ENCODE data around the gene USP30.
"Not testable (repeated sequence)": the region's sequence is repeated elsewhere in the genome, so short reads cannot be mapped to it uniquely, and the experiment has no call there.

The USP30 gene

GRCh38 chr12:109052097-109052413 is 321 bp upstream of the USP30 start:
- no peak for DNase-seq (ENCODE audit: low read depth in 1 of 2, low spot score in 1 of 2)

GRCh38 chr12:109053382-109054123 is 1.2 kb downstream of the USP30 start:
- DNase-seq (ENCODE audit: low read depth in 1 of 2, low spot score in 1 of 2) = no peak

- not testable (repeated sequence) for DNase-seq (ENCODE audit: low read depth in 1 of 2, low spot score in 1 of 2)
Observed at GRCh38 chr12:109054124-109054513, 1.7 kb downstream of the USP30 start.

GRCh38 chr12:109054520-109054919 is 2.1 kb downstream of the USP30 start:
- no peak for DNase-seq (ENCODE audit: low read depth in 1 of 2, low spot score in 1 of 2)

- no peak for DNase-seq (ENCODE audit: low read depth in 1 of 2, low spot score in 1 of 2)
Observed at GRCh38 chr12:109056891-109057290, 4.5 kb downstream of the USP30 start.

- no peak for DNase-seq (ENCODE audit: low read depth in 1 of 2, low spot score in 1 of 2)
Observed at GRCh38 chr12:109057376-109057775, 5.0 kb downstream of the USP30 start.

GRCh38 chr12:109058773-109059172 is 6.4 kb downstream of the USP30 start:
- no peak for DNase-seq (ENCODE audit: low read depth in 1 of 2, low spot score in 1 of 2)

GRCh38 chr12:109064143-109064542 is 11.8 kb downstream of the USP30 start:
- DNase-seq (ENCODE audit: low read depth in 1 of 2, low spot score in 1 of 2) = no peak

- DNase-seq (ENCODE audit: low read depth in 1 of 2, low spot score in 1 of 2) = no peak
Observed at GRCh38 chr12:109065154-109065852, 12.9 kb downstream of the USP30 start.

GRCh38 chr12:109065853-109066193 is 13.4 kb downstream of the USP30 start:
- no peak for DNase-seq (ENCODE audit: low read depth in 1 of 2, low spot score in 1 of 2)

GRCh38 chr12:109069307-109070271 is 17.2 kb downstream of the USP30 start:
- DNase-seq (ENCODE audit: low read depth in 1 of 2, low spot score in 1 of 2) = no peak

GRCh38 chr12:109074866-109075265 is 22.5 kb downstream of the USP30 start:
- no peak for DNase-seq (ENCODE audit: low read depth in 1 of 2, low spot score in 1 of 2)

GRCh38 chr12:109082751-109083150 is 30.4 kb downstream of the USP30 start:
- no peak for DNase-seq (ENCODE audit: low read depth in 1 of 2, low spot score in 1 of 2)

GRCh38 chr12:109084425-109084824 is 32.0 kb downstream of the USP30 start:
- DNase-seq (ENCODE audit: low read depth in 1 of 2, low spot score in 1 of 2) = no peak

- DNase-seq (ENCODE audit: low read depth in 1 of 2, low spot score in 1 of 2) = no peak
Observed at GRCh38 chr12:109085590-109085989, 33.2 kb downstream of the USP30 start.

- DNase-seq (ENCODE audit: low read depth in 1 of 2, low spot score in 1 of 2) = no peak
Observed at GRCh38 chr12:109087250-109087649, 34.9 kb downstream of the USP30 start.

- no peak for DNase-seq (ENCODE audit: low read depth in 1 of 2, low spot score in 1 of 2)
Observed at GRCh38 chr12:109088818-109089217, 36.4 kb downstream of the USP30 start.

GRCh38 chr12:109089683-109090082 is 37.3 kb downstream of the USP30 start:
- DNase-seq (ENCODE audit: low read depth in 1 of 2, low spot score in 1 of 2) = no peak

GRCh38 chr12:109092497-109093021 is 40.2 kb downstream of the USP30 start:
- no peak for DNase-seq (ENCODE audit: low read depth in 1 of 2, low spot score in 1 of 2)

- peak; percentile 88 to 91 for DNase-seq (ENCODE audit: low read depth in 1 of 2, low spot score in 1 of 2)
Observed at GRCh38 chr12:109093022-109093918, 40.9 kb downstream of the USP30 start, which contains the start of gene ALKBH2. ALKBH2 (minus strand) TSS chr12:109093472; CDS start chr12:109092786, 686 bp downstream.

- DNase-seq (ENCODE audit: low read depth in 1 of 2, low spot score in 1 of 2) = no peak
Observed at GRCh38 chr12:109097140-109097434, 44.7 kb downstream of the USP30 start.

Measured in stimulated activated CD4-positive, alpha-beta T cell treated with anti-CD3 and anti-CD28 coated beads, Interleukin-15, amount 100 ng/mL, for 1 hour (primary cell).